Mesendoderm (in vitro differentiated cells): ENCODE measurements around the gene GMFB.

ENCODE experiments used
- DNase-seq: peaks from one replicate; pipeline ENCODE4 v3.0.0; 2013
- H2AK5ac ChIP-seq: 2 replicates; pipeline ENCODE4 v1.6.1; 2013; ENCODE audit warnings: low read length, inconsistent platforms
- H2BK120ac ChIP-seq: 2 replicates; pipeline ENCODE4 v1.6.1; 2013; ENCODE audit warnings: low read depth, mild to moderate bottlenecking, low read length, moderate library complexity, mixed read lengths
- H2BK15ac ChIP-seq: replicated peaks from 2 replicates; pipeline ENCODE4 v1.6.1; 2013; ENCODE audit warnings: low read depth, mild to moderate bottlenecking, moderate library complexity
- H2BK5ac ChIP-seq: 2 replicates; pipeline ENCODE4 v1.6.1; 2013; ENCODE audit warnings: low read length, inconsistent platforms
- H3K18ac ChIP-seq: 2 replicates; pipeline ENCODE4 v1.6.1; 2013; ENCODE audit warnings: mild to moderate bottlenecking, low read length, mixed read lengths
- H3K23ac ChIP-seq: one replicate; pipeline ENCODE4 v1.6.1; 2013; ENCODE audit warnings: low read length
- H3K27ac ChIP-seq: 2 replicates; pipeline ENCODE4 v1.5.1; 2013; ENCODE audit warnings: low read depth, mild to moderate bottlenecking, inconsistent platforms, low read length, moderate library complexity
- H3K27me3 ChIP-seq: 2 replicates; pipeline ENCODE4 v1.6.1; 2013; ENCODE audit warnings: low read length, control low read depth, mild to moderate bottlenecking, inconsistent platforms; ENCODE audit not compliant: insufficient read depth, poor library complexity
- H3K36me3 ChIP-seq: 2 replicates; pipeline ENCODE4 v1.6.1; 2013; ENCODE audit warnings: low read length, inconsistent platforms; ENCODE audit not compliant: control insufficient read depth, insufficient read depth
- H3K4ac ChIP-seq: one replicate; pipeline ENCODE4 v1.6.1; 2013; ENCODE audit warnings: low read depth, mild to moderate bottlenecking, low read length, moderate library complexity
- H3K4me1 ChIP-seq: 2 replicates; pipeline ENCODE4 v1.6.1; 2013; ENCODE audit warnings: low read depth, low read length, inconsistent platforms; ENCODE audit not compliant: control insufficient read depth
- H3K4me2 ChIP-seq: 2 replicates; pipeline ENCODE4 v1.6.1; 2013; ENCODE audit warnings: low read length
- H3K4me3 ChIP-seq: 2 replicates; pipeline ENCODE4 v1.5.1; 2013; ENCODE audit warnings: mild to moderate bottlenecking, low read length
- H3K56ac ChIP-seq: one replicate; pipeline ENCODE4 v1.6.1; 2013; ENCODE audit warnings: low read length
- H3K79me1 ChIP-seq: 2 replicates; pipeline ENCODE4 v1.6.1; 2013; ENCODE audit warnings: low read length, inconsistent platforms
- H3K79me2 ChIP-seq: 2 replicates; pipeline ENCODE4 v1.6.1; 2013; ENCODE audit warnings: mild to moderate bottlenecking, low read length; ENCODE audit not compliant: control insufficient read depth, insufficient read depth
- H3K9ac ChIP-seq: 2 replicates; pipeline ENCODE4 v1.6.1; 2013; ENCODE audit warnings: low read length, inconsistent platforms
- H4K5ac ChIP-seq: one replicate; pipeline ENCODE4 v1.6.1; 2013; ENCODE audit warnings: low read length
- H4K8ac ChIP-seq: one replicate; pipeline ENCODE4 v1.6.1; 2013; ENCODE audit warnings: low read depth, mild to moderate bottlenecking, control low read depth, low read length, moderate library complexity
- WGBS: extraction: QIAGEN DNeasy Blood & Tissue Kit; methylation state at CpG from one replicate; pipeline ENCODE4 v1.1.7; 2013; ENCODE audit warnings: low lambda C conversion rate, missing lambda C conversion rate; ENCODE audit not compliant: insufficient coverage; ENCODE audit errors: extremely low coverage; 5-methylcytosine and 5-hydroxymethylcytosine counted together

Gene GMFB

GRCh38 chr14:54532111-54533012 is 43.6 kb upstream of the GMFB start:
- no peaks in the 10 kb centered on the region for H3K27me3 ChIP-seq
- H4K5ac ChIP-seq = no peak overlapping the region
- no peak overlapping the region for H4K8ac ChIP-seq
- no peak overlapping the region for H3K9ac ChIP-seq
- H3K4me1 ChIP-seq = no peaks in the 10 kb centered on the region
- H2AK5ac ChIP-seq = no peak overlapping the region
- H3K18ac ChIP-seq = no peak overlapping the region
- no peak overlapping the region for H3K56ac ChIP-seq
- WGBS = no CpG with 5 or more reads among the region's 3 CpGs
- H3K4ac ChIP-seq = no peak overlapping the region
- no peak for DNase-seq
- H2BK120ac ChIP-seq = no peak overlapping the region
- no peak overlapping the region for H3K4me3 ChIP-seq
- H3K36me3 ChIP-seq = no peaks in the 10 kb centered on the region
- H3K27ac ChIP-seq = no peak overlapping the region
- H3K23ac ChIP-seq = no peak overlapping the region
- H2BK15ac ChIP-seq = no peak overlapping the region
- no peak overlapping the region for H3K4me2 ChIP-seq
- H3K79me2 ChIP-seq = no peaks in the 10 kb centered on the region
- no peak overlapping the region for H2BK5ac ChIP-seq
- no peaks in the 10 kb centered on the region for H3K79me1 ChIP-seq

GRCh38 chr14:54529811-54530210 is 41.0 kb upstream of the GMFB start:
- Histone ChIP-seq H3K4me1 (no peaks in the 10 kb centered on the region), H3K4me2 (no peak overlapping the region), H3K56ac (no peak overlapping the region), H4K5ac (no peak overlapping the region), H3K9ac (no peak overlapping the region), H3K79me2 (no peaks in the 10 kb centered on the region), H3K36me3 (no peaks in the 10 kb centered on the region), H3K23ac (no peak overlapping the region), H3K27me3 (no peaks in the 10 kb centered on the region), H2BK15ac (no peak overlapping the region), H3K4ac (no peak overlapping the region), H2BK120ac (no peak overlapping the region), H3K79me1 (no peaks in the 10 kb centered on the region), H2AK5ac (no peak overlapping the region), H3K27ac (no peak overlapping the region), H2BK5ac (no peak overlapping the region), H4K8ac (no peak overlapping the region), H3K18ac (no peak overlapping the region), H3K4me3 (no peak overlapping the region)
- WGBS = no CpG with 5 or more reads among the region's 1 CpG
- no peak for DNase-seq

- H3K4me2 ChIP-seq = no peak overlapping the region
- no peaks in the 10 kb centered on the region for H3K79me1 ChIP-seq
- no peak overlapping the region for H3K18ac ChIP-seq
- no peak overlapping the region for H2BK120ac ChIP-seq
- H3K79me2 ChIP-seq = no peaks in the 10 kb centered on the region
- H2AK5ac ChIP-seq = no peak overlapping the region
- no peaks in the 10 kb centered on the region for H3K4me1 ChIP-seq
- H3K27me3 ChIP-seq = no peaks in the 10 kb centered on the region
- no peak overlapping the region for H4K5ac ChIP-seq
- H3K36me3 ChIP-seq = no peaks in the 10 kb centered on the region
- no peak for DNase-seq
- H2BK15ac ChIP-seq = no peak overlapping the region
- no peak overlapping the region for H3K4ac ChIP-seq
- no CpG with 5 or more reads among the region's 2 CpGs for WGBS
- H3K56ac ChIP-seq = no peak overlapping the region
- no peak overlapping the region for H3K27ac ChIP-seq
- H3K9ac ChIP-seq = no peak overlapping the region
- H2BK5ac ChIP-seq = no peak overlapping the region
- H4K8ac ChIP-seq = no peak overlapping the region
- no peak overlapping the region for H3K4me3 ChIP-seq
- H3K23ac ChIP-seq = no peak overlapping the region
These were observed 40.2 kb upstream of the GMFB start for GRCh38 chr14:54528973-54529372.

- Histone ChIP-seq H3K79me2 (peaks cover under 1% of the 10 kb centered on the region), H3K4me2 (no peak overlapping the region), H2BK5ac (no peak overlapping the region), H2BK120ac (no peak overlapping the region), H3K79me1 (peaks cover 3% of the 10 kb centered on the region), H3K23ac (no peak overlapping the region), H3K9ac (no peak overlapping the region), H3K27me3 (no peaks in the 10 kb centered on the region), H3K4ac (no peak overlapping the region), H3K27ac (no peak overlapping the region), H3K36me3 (no peaks in the 10 kb centered on the region), H3K4me3 (no peak overlapping the region), H3K56ac (no peak overlapping the region), H2BK15ac (no peak overlapping the region), H4K8ac (no peak overlapping the region), H3K18ac (no peak overlapping the region), H2AK5ac (no peak overlapping the region), H3K4me1 (no peaks in the 10 kb centered on the region), H4K5ac (no peak overlapping the region)
- no CpG with 5 or more reads among the region's 4 CpGs for WGBS
- DNase-seq = no peak
These were observed 35.6 kb upstream of the GMFB start for GRCh38 chr14:54524410-54524809.

DNA sequence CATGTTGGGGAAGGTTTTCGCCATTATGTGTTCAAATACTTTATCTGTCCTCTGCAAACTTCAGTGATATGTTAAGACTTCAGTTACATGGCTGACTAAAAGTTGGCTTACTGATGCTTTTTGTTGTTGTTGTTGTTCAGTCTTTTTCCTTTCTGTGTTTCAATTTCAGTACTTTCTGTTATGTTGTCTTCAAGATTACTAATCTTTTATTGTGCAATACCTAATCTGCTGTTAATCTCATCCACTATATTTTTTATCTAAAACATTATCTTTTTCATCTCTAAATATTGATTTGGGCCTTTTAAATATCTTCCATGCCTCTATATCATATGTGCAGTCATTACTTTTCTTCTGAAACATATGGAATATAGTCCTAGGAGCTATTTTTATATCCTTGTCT is 27.9 kb upstream of the GMFB start:
- Histone ChIP-seq H3K23ac (no peak overlapping the region), H2BK15ac (no peak overlapping the region), H3K79me2 (peaks cover 20% of the 10 kb centered on the region), H2BK5ac (no peak overlapping the region), H3K4me3 (no peak overlapping the region), H3K4ac (no peak overlapping the region), H4K5ac (no peak overlapping the region), H3K9ac (no peak overlapping the region), H3K18ac (no peak overlapping the region), H4K8ac (no peak overlapping the region), H3K4me2 (no peak overlapping the region), H3K56ac (no peak overlapping the region), H3K36me3 (no peaks in the 10 kb centered on the region), H3K79me1 (peaks cover 16% of the 10 kb centered on the region), H3K4me1 (peaks cover 5% of the 10 kb centered on the region), H3K27me3 (no peaks in the 10 kb centered on the region), H3K27ac (no peak overlapping the region), H2AK5ac (no peak overlapping the region), H2BK120ac (no peak overlapping the region)
- no peak for DNase-seq
- no CpG with 5 or more reads among the region's 1 CpG for WGBS

GRCh38 chr14:54515670-54516069 is 26.9 kb upstream of the GMFB start:
- H2AK5ac ChIP-seq = no peak overlapping the region
- WGBS = no CpG with 5 or more reads among the region's 1 CpG
- no peak overlapping the region for H3K27ac ChIP-seq
- H3K4ac ChIP-seq = no peak overlapping the region
- no peak overlapping the region for H3K18ac ChIP-seq
- H3K79me2 ChIP-seq = peaks cover 27% of the 10 kb centered on the region
- no peak overlapping the region for H2BK15ac ChIP-seq
- no peak overlapping the region for H4K5ac ChIP-seq
- no peak overlapping the region for H2BK5ac ChIP-seq
- H3K4me3 ChIP-seq = no peak overlapping the region
- H4K8ac ChIP-seq = no peak overlapping the region
- DNase-seq = no peak
- no peak overlapping the region for H3K9ac ChIP-seq
- no peak overlapping the region for H3K4me2 ChIP-seq
- no peak overlapping the region for H3K23ac ChIP-seq
- peaks cover 5% of the 10 kb centered on the region for H3K4me1 ChIP-seq
- H3K79me1 ChIP-seq = peaks cover 18% of the 10 kb centered on the region
- H2BK120ac ChIP-seq = no peak overlapping the region
- H3K56ac ChIP-seq = no peak overlapping the region
- no peaks in the 10 kb centered on the region for H3K27me3 ChIP-seq
- H3K36me3 ChIP-seq = no peaks in the 10 kb centered on the region
